Adrenal gland (tissue), 5 donors: ENCODE data around the gene GMFB.

Source experiments
- CTCF ChIP-seq, 6 experiments: fragments of 450-650 bp in 4 of 6; fragments of 200-600 bp in 2 of 6; sonication (generic) in 1 of 6; IDR thresholded peaks; 1 replicate in 5 of 6; 2 replicates in 1 of 6; pipeline versions ENCODE4 v1.5.1 to v1.8.0; 2016 to 2021; ENCODE audit warnings: antibody characterized with exemption in 6 of 6, mild to moderate bottlenecking in 2 of 6, moderate library complexity in 1 of 6
- POLR2A ChIP-seq, 2 donors: fragments of 450-650 bp; IDR thresholded peaks; one replicate each; pipeline ENCODE4 v1.6.1; 2017; ENCODE audit warnings: antibody characterized with exemption in 2 of 2, mild to moderate bottlenecking in 2 of 2, moderate library complexity in 1 of 2
- donor health status: DM: no; HTN: no; CAD: no.

- TF ChIP-seq CTCF (IDR thresholded peaks at IDR 0.05) (peak in 4 of 6 experiments; percentile 23 to 37 (median 28)), POLR2A (IDR thresholded peaks at IDR 0.05) (no peak)
Observed at GRCh38 chr14:54503486-54503885, 14.7 kb upstream of the GMFB start.
